ENCODE results near the gene FLT3.
"Not testable (repeated sequence)": the region's sequence is repeated elsewhere in the genome, so short reads cannot be mapped to it uniquely, and the experiment has no call there.

The FLT3 gene

GRCh38 chr13:28117689-28118377 is 17.5 kb upstream of the FLT3 start:
- H3K79me2 ChIP-seq (ENCODE audit: low read length), result no peaks in the 10 kb centered on the region
- no peak overlapping the region for H3K4me2 ChIP-seq (ENCODE audit: low read length)
- H3K36me3 ChIP-seq (replicated peaks; ENCODE audit: low read depth, low read length), result no peaks in the 10 kb centered on the region
- peaks cover 14% of the 10 kb centered on the region for H3K4me1 ChIP-seq (ENCODE audit: low read length)
- H4K20me1 ChIP-seq (ENCODE audit: insufficient read depth, low read length), result no peaks in the 10 kb centered on the region
- H3K27me3 ChIP-seq (ENCODE audit: low read depth, low read length), result peaks cover 8% of the 10 kb centered on the region; the same call in 1 of the 2 replicates
- H3K27ac ChIP-seq (ENCODE audit: low read length), result no peak overlapping the region
- H2AFZ ChIP-seq (ENCODE audit: low read depth, low read length), result no peak overlapping the region
- no peak overlapping the region for H3K4me3 ChIP-seq (ENCODE audit: low read length)
- H3K9ac ChIP-seq (ENCODE audit: low read length), result no peak overlapping the region
- TF ChIP-seq, protein P1, sequence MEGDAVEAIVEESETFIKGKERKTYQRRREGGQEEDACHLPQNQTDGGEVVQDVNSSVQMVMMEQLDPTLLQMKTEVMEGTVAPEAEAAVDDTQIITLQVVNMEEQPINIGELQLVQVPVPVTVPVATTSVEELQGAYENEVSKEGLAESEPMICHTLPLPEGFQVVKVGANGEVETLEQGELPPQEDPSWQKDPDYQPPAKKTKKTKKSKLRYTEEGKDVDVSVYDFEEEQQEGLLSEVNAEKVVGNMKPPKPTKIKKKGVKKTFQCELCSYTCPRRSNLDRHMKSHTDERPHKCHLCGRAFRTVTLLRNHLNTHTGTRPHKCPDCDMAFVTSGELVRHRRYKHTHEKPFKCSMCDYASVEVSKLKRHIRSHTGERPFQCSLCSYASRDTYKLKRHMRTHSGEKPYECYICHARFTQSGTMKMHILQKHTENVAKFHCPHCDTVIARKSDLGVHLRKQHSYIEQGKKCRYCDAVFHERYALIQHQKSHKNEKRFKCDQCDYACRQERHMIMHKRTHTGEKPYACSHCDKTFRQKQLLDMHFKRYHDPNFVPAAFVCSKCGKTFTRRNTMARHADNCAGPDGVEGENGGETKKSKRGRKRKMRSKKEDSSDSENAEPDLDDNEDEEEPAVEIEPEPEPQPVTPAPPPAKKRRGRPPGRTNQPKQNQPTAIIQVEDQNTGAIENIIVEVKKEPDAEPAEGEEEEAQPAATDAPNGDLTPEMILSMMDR (IDR thresholded peaks at IDR 0.05; ENCODE audit: low read depth, low read length), result no peak
- TF ChIP-seq EZH2phosphoT487 (IDR thresholded peaks at IDR 0.05; ENCODE audit: low read depth), result no peak
- H3K9me3 ChIP-seq (ENCODE audit: insufficient read depth, low read length), result no peaks in the 10 kb centered on the region

DNA sequence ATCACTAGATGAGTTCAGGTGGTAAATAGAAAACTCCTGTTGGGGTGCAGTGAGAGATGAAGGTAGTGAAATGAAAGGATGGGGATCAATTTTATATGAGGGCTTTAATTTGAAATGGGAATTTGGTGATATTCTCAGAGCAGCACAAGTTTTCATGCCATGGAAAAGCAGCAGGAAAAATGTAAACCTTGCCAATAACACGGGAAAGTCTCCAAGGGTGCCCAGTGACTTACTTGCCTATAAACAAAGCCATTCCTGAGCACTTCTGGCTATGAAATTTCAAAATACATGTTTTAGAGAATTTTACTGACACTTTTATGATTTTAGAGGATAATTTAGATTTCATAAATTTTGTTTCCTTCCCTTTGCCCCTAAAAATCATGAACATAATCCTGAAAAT is 16.4 kb upstream of the FLT3 start:
- no peaks in the 10 kb centered on the region for H3K36me3 ChIP-seq (replicated peaks; ENCODE audit: low read depth, low read length)
- no peak overlapping the region for H3K4me3 ChIP-seq (ENCODE audit: low read length)
- TF ChIP-seq, protein P1 (IDR thresholded peaks at IDR 0.05; ENCODE audit: low read depth, low read length), result no peak
- TF ChIP-seq EZH2phosphoT487 (IDR thresholded peaks at IDR 0.05; ENCODE audit: low read depth), result no peak
- H4K20me1 ChIP-seq (ENCODE audit: insufficient read depth, low read length), result no peaks in the 10 kb centered on the region
- H3K4me1 ChIP-seq (ENCODE audit: low read length), result peaks cover 8% of the 10 kb centered on the region
- no peak overlapping the region for H3K4me2 ChIP-seq (ENCODE audit: low read length)
- no peaks in the 10 kb centered on the region for H3K79me2 ChIP-seq (ENCODE audit: low read length)
- no peak overlapping the region for H3K9ac ChIP-seq (ENCODE audit: low read length)
- H3K9me3 ChIP-seq (ENCODE audit: insufficient read depth, low read length), result no peaks in the 10 kb centered on the region
- peaks cover 8% of the 10 kb centered on the region; the same call in 1 of the 2 replicates for H3K27me3 ChIP-seq (ENCODE audit: low read depth, low read length)
- H3K27ac ChIP-seq (ENCODE audit: low read length), result no peak overlapping the region
- H2AFZ ChIP-seq (ENCODE audit: low read depth, low read length), result no peak overlapping the region

GRCh38 chr13:28110414-28110813 is 10.0 kb upstream of the FLT3 start:
- Histone ChIP-seq H2AFZ (ENCODE audit: low read depth, low read length) (no peak overlapping the region), H3K4me3 (ENCODE audit: low read length) (no peak overlapping the region), H3K4me1 (ENCODE audit: low read length) (no peaks in the 10 kb centered on the region), H4K20me1 (ENCODE audit: insufficient read depth, low read length) (no peaks in the 10 kb centered on the region), H3K79me2 (ENCODE audit: low read length) (no peaks in the 10 kb centered on the region), H3K9ac (ENCODE audit: low read length) (no peak overlapping the region), H3K27me3 (ENCODE audit: low read depth, low read length) (no peaks in the 10 kb centered on the region), H3K27ac (ENCODE audit: low read length) (no peak overlapping the region), H3K36me3 (replicated peaks; ENCODE audit: low read depth, low read length) (no peaks in the 10 kb centered on the region), H3K4me2 (ENCODE audit: low read length) (no peak overlapping the region), H3K9me3 (ENCODE audit: insufficient read depth, low read length) (no peaks in the 10 kb centered on the region)
- no peak for TF ChIP-seq EZH2phosphoT487 (IDR thresholded peaks at IDR 0.05; ENCODE audit: low read depth)
- TF ChIP-seq, protein P1 (IDR thresholded peaks at IDR 0.05; ENCODE audit: low read depth, low read length), result no peak

GRCh38 chr13:28106976-28107375 is 6.6 kb upstream of the FLT3 start:
- H4K20me1 ChIP-seq (ENCODE audit: insufficient read depth, low read length), result no peaks in the 10 kb centered on the region
- H3K4me3 ChIP-seq (ENCODE audit: low read length), result no peak overlapping the region
- 0 out of 2 replicates have a peak, but pooled peaks cover 5% of the 10 kb centered on the region for H3K27me3 ChIP-seq (ENCODE audit: low read depth, low read length)
- H3K9me3 ChIP-seq (ENCODE audit: insufficient read depth, low read length), result no peaks in the 10 kb centered on the region
- no peak overlapping the region for H2AFZ ChIP-seq (ENCODE audit: low read depth, low read length)
- no peak overlapping the region for H3K27ac ChIP-seq (ENCODE audit: low read length)
- H3K4me2 ChIP-seq (ENCODE audit: low read length), result no peak overlapping the region
- H3K79me2 ChIP-seq (ENCODE audit: low read length), result no peaks in the 10 kb centered on the region
- H3K9ac ChIP-seq (ENCODE audit: low read length), result no peak overlapping the region
- no peaks in the 10 kb centered on the region for H3K36me3 ChIP-seq (replicated peaks; ENCODE audit: low read depth, low read length)
- TF ChIP-seq, protein P1 (IDR thresholded peaks at IDR 0.05; ENCODE audit: low read depth, low read length), result no peak
- no peak for TF ChIP-seq EZH2phosphoT487 (IDR thresholded peaks at IDR 0.05; ENCODE audit: low read depth)
- no peaks in the 10 kb centered on the region for H3K4me1 ChIP-seq (ENCODE audit: low read length)

GRCh38 chr13:28101886-28102285 is 1.5 kb upstream of the FLT3 start:
- H3K27me3 ChIP-seq (ENCODE audit: low read depth, low read length), result peaks cover 20% of the 10 kb centered on the region; the same call in 1 of the 2 replicates
- not testable (repeated sequence) for H3K27ac ChIP-seq (ENCODE audit: low read length); H4K20me1 ChIP-seq (ENCODE audit: insufficient read depth, low read length); H3K4me3 ChIP-seq (ENCODE audit: low read length); H2AFZ ChIP-seq (ENCODE audit: low read depth, low read length); H3K79me2 ChIP-seq (ENCODE audit: low read length); H3K36me3 ChIP-seq (replicated peaks; ENCODE audit: low read depth, low read length); H3K9me3 ChIP-seq (ENCODE audit: insufficient read depth, low read length); H3K4me1 ChIP-seq (ENCODE audit: low read length); H3K4me2 ChIP-seq (ENCODE audit: low read length); H3K9ac ChIP-seq (ENCODE audit: low read length)

All from OCI-LY3 (cell line).